Left cardiac atrium (tissue), 4 donors: ENCODE measurements around the gene CREBBP. TPM values are rescaled to one million over a fixed set of nuclear protein-coding genes. Genes with fewer than 3 reads are reported as not detected.

ENCODE experiments used
- ATAC-seq, 2 donors: fragments of 200-7000 bp; cut with Tn5 transposase; one replicate each; pipeline ENCODE4 v1.9.1; 2020; ENCODE audit warnings: mild to moderate bottlenecking in 2 of 2, moderate library complexity in 2 of 2
- DNase-seq: peaks from one replicate; pipeline ENCODE4 v3.0.0-alpha.2; 2020
- intact Hi-C, 2 donors: fragments of 100-400 bp; cut with DNase I; formaldehyde crosslinking; loops; one replicate each; pipeline versions ENCODE4 v1.14.1 to v1.15.1; 2022 to 2023
- total RNA-seq, 2 donors: library from RNA; stranded (reverse); fragmentation: NEBNext Ultra II Directional; extraction: Animal tissue kit (Norgen Biotek cat#: 25700); gene quantifications; one replicate each; pipeline ENCODE4 v1.2.1, GENCODE V29; 2021
- donor health status: DM: no; HTN: yes; CAD: no.
- donor health status: DM: no; HTN: yes; CAD: no; lungs with severe emphysema.
- donor health status: DM: yes; HTN: yes; CAD: no.
- donor health status: Dilated cardiomyopathy.

Gene CREBBP
- total RNA-seq, 2 donors from 2014 or later: 39.0 to 39.3 TPM

DNA sequence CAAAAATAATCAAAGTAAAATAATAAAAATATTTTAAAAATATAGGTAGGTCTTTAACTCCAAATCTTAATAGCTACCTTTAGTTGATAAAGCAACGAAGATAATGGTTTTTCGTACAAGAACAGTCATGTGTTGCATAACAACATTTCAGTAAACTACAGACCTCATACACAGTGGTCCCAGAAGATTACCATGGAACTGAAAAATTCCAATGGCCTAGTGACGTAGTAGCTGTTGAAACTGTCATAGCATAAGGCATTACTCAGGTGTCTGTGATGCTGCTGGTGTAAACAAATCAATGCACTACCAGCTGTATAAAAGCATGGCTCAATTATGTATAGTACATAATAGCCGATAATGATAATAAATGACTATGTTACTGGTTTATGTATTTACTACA is 43.9 kb downstream of the CREBBP start:
- intact Hi-C loops: no loop called here
- ATAC-seq: no peak
- DNase-seq: no peak

DNA sequence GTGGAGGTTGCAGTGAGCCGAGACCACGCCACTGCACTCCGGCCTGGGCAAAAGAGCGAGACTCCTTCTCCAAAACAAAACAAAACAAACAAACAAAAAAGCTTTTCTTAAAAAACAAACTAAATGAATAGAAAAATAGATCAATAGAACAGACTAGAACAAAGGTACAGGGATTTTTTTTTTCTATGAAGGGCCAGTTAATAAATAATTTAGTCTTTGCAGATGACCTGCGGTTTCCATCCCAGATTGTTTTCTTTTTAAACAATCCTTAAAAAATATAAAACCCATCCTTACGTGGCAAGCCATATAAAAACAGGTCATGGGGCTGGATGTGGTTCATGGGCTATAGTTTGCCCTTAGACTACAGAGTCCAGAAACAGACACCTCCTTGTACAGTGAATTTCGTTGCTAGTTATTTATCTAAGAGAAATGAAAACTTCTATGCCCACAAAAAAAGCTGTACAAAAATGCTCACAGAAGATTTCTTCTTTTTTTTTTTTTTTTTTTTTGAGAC is 45.4 kb downstream of the CREBBP start:
- ATAC-seq (no peak), DNase-seq (no peak)
- intact Hi-C loops: no loop called here

DNA sequence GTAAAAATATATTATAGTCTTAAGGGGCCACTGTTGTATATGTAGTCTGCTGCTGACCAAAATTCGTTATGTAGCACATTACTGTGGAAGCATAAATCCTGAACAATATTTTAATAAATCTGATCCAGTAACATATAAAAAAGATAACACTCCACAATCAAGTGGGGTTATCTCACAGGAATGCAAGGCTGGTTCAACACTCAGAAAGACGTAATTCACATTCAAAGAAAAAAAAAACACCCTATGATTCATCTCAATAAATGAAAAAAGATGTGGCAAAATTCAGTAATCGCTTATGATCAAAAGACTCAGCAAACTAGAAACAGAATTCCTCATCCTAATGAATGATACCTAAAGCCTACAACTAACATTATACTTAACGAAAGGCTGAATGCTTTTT is 47.8 kb downstream of the CREBBP start:
- intact Hi-C loops: no loop called here
- no peak for DNase-seq
- no peak for ATAC-seq

DNA sequence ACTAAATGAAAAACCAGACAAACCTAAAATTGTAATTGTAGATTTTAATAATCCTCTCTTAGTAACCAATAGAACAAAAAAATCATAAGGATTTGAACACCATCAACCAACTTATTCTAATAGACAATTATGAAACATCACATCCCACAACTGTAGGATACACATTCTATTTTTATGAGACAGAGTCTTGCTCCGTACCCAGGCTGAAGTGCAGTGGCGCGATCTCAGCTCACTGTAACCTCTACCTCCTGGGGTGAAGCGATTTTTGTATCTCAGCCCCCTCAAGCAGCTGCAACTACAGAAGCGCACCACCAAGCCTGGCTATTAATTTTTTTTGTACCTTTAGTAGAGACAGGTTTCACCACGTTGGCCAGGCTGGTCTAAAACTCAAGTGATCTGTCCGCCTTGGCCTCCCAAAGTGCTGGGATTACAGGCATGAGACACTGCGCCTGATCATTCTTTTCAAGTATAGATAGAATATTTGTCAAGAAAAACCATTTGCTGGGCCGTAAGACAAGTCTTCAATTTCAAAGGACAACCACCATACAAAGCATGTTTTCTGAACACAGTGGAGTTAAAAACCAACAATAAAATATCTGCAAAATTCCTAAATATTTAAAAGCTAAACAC is 49.8 kb downstream of the CREBBP start:
- DNase-seq: no peak
- intact Hi-C loops: no loop called here
- ATAC-seq: no peak

DNA sequence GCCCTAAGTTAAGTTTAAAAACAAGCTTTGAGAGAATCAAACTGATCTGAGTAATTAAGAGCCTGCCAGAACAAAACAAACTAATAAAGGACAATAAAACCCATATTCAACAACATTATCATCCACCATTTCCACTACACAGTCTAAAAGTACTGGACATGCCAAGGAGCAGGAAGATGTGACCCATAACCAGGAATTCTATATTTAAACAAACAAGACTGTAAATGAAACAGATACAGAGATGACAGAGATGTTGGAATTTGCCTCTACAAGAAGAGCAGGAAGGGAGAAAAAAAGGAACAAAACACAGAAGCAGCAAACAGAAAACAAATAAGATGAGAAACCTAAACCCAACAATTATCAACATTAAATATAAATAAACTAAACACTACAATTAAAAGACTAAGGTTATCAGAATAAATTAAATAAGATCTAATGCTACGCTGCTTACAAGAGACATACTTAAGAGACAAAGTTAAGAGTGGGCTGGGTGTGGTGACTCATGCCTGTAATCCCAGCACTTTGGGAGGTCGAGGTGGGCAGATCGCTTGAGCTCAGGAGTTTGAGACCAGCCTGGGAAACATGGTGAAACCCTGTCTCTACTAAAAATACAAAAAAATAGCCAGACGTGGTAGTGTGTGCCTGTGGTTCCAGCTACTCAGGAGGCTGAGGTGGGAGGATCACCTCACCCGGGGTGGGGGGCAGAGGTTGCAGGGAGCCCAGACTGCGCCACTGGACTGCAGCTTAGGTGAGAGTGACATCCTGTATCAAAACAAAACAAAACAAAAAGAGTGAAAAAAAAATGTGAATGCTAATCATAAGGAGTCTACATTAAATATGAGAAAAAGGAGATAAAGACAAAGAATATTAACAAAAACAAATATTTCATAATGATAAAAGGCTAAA is 50.6 kb downstream of the CREBBP start:
- peak in 1 of 2 donors; percentile 37 for ATAC-seq
- intact Hi-C loops: no loop called here

DNA sequence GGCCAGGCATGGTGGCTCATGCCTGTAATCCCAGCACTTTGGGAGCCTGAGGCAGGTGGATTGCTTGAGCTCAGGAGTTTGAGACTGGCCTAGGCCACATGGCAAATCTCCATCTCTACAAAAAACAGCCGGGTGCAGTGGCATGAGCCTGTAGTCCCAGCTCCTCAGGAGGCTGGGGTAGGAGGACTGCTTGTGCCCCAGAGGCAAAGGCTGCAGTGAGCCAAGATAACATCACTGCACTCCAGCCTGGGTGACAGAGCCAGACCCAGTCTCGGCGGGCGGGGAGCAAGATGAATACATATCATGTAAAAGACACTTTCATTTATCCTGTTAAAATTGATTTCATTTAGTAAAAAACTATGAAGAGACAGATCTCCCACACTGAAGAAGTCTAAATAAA is 54.6 kb downstream of the CREBBP start:
- intact Hi-C loops: no loop called here
- ATAC-seq (no peak), DNase-seq (no peak)

More for the DNA sequence above, 50.6 kb downstream of the CREBBP start:
- no peak for DNase-seq

DNA sequence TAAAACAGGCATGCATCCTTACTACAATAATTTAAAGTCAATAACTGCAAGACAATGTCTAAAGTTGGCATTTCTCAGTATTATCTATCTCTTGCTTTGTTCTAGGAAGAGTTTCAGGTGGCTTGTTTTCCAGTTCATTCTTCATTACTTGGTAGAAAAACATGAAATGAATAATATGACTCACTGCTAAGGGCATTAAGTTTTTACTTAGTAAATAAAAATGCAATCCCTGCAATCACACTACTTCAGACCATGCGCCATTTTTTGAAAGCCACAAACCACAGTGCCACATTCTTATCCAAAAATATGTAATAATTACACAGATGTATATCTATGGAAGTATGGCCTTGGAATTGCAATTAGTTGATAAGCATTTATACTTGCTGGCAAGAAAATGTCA is 55.4 kb downstream of the CREBBP start:
- ATAC-seq: no peak

DNA sequence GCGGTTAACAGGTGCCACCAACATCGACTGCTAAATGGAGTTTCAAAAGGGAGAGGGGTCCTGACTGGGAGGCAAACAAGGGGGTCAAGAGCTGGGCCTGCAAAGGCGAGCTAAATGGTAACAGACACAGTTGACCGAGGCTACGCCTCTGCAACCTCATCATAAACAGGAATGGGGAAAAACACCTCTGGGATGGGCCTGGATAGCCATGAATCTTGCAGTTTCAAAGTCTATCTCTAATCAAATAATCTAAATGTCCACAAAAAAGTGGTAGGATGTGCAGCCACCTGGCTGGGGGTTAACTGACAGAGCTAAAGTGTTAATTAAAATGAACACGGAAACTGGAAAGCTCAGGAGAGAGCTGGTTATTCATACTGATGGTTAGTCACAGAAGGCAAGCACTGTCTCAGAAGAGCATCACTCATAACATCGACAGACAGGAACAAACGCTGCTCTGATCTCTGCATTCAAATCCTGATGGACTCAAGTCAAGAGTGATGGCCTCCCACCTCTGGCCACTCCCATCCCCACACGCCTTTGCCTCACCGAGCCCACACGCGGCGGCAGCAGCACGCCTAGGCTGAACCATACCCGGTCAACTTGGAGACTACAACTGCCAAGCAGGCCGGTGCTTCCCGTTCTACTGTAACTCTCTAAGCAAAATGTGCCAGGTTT is 56.3 kb downstream of the CREBBP start:
- intact Hi-C loops: no loop called here
- ATAC-seq (no peak), DNase-seq (no peak)

More for the DNA sequence above, 55.4 kb downstream of the CREBBP start:
- no peak for DNase-seq
- intact Hi-C loops: no loop called here

DNA sequence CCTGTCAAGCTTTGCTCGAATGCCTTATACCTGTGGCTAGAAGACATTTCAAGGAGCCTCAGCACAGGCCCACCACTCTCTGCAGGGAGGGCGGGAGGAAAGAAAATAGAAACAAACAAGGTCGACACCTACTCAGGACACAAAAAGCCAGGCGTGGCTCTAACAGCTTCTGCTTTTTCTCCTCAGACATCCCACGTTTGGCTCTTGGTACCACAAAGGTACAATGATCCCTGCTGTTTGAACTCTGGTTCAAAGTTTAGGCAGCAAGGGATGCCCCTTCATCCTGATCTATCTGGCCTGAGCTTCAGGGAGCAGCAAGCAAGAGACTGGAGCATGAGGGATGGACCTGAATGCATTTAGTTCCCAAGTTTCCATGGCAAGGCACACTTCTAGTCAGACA is 57.1 kb downstream of the CREBBP start:
- intact Hi-C loops: no loop called here
- DNase-seq (no peak), ATAC-seq (no peak)

DNA sequence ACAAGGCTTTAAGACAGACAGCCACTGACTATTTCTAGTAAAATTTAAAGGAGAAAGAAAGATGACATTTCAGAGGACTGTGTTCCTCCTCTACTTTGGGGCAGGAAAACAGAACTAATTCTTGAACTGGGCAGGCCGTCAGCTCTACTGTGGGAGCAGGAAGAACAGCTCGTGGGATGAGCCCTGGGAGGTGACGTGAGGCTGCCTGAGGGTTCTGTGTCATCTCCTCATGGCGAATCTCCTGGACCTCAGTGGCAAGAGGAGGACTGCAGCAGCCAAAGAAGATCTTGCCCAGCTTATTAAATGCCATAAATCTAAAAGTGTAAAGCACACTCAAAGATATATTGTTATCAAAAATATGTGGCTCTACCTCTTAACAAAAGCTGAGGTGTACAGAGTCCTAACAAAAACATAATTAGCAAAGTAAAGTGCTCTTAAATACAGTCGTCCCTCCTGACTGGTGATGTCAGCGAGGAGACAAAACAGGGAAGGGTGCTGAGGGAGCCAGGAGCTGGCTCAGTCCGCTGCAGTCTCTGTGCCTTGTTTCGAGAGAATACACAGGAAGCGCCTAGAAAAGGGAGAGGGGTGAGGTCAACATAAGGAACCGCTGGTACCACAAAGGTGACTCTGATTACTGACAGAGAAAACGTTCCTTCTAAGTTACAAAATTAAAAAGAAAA is 58.0 kb downstream of the CREBBP start:
- DNase-seq (no peak), ATAC-seq (peak in 1 of 2 donors; percentile 47)
- intact Hi-C loops: no loop called here

DNA sequence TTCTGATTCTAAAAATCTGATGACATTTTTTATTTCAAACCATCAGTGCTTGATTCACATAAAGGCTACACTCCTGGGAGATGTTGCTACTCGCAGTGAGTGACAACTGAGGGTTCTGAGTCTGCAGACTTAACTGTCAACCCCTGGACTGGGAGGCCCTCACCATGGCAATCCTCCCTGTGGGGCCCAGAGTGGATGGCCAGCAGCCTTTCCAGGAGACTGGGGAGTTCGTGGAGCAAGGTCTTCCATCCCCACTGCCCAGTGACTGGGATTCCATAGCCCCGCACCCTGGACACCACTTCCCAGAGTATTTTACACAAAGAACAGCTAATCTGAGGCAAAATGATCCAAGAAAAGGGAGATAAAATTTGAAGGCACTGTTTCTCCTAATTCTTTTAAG is 59.3 kb downstream of the CREBBP start:
- DNase-seq (no peak), ATAC-seq (no peak)
- intact Hi-C loops: no loop called here

DNA sequence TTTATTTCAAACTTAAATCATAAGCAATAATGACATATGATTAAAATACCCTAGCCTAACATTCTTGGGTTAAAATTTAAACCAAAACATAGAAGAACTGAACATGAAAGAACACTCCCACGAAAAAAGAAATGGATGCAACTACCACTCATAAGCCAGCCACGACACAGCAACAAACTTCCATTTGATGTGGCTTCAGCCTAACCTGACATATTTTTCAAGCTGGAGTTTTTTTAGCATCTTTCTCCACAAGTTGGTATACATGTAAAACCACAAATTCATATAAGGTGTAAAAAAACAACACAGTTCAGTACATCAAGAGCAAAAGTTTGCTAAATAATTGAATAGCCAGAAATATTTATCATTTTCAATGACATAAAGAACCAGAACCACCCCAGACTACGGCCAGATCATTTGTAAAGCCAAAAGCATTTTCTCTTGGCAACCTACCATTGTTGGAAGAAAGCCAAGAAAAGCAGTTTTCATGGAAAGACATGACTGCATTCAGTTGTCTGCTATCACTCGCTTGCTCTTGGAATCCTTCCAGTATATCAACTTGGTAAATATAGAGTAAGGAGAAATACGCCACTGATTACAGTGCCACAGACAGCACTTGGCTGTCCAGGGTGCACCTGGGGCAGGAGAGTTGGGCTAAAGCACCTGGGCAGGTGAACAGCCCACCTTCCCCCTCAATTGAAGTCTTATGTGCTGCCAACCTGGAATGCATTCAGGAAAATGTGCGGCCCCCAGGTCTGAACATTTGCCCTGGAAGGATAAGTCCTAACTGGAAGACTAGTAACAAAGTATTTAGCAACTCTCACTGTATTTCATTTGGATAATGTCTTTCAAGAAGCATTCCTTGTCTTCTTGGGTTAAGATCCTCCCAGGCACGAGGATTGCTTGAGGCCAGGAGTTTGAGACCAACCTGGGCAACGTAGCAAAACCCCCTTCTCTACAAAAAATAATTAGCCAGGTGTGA is 60.5 kb downstream of the CREBBP start:
- intact Hi-C loops: no loop called here
- ATAC-seq: peak; percentile 86 to 87
- DNase-seq: no peak

DNA sequence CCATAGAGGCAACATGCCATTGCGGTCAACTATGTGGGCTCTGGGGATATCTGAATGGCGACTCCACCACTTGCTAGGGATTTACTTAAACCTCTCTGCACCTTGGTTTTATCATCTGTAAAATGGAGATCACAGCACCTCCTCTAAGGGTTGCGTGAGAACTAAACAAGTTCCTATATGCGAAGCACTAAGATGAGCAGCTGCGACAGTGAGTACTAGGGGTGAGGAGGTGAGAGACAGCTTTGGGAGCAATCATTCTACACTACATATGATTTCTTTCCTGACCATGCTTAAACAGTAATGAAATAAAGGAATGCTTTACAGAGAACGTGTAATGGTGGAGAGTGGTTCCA is 61.4 kb downstream of the CREBBP start:
- ATAC-seq (no peak), DNase-seq (no peak)
- intact Hi-C loops: no loop called here

DNA sequence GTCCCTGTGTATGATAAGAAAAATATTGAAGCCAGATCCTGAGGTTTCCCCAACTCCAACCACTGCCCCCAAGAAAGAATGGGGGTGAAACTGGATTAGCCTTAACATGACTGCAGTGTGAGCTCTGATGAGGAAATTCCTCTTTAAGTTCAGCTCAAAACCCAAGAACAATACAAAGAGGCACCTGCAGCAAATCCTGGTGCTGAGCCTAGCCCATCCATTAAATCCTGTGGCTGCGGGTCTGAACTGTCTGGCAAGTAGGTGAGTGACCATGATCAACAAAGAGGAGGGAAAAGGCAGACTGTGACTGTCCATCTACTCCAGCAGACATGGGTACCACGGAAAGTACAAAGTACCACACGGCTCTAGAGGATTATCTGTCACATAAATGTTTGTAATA is 64.2 kb downstream of the CREBBP start:
- intact Hi-C loops: no loop called here
- no peak for DNase-seq
- ATAC-seq: no peak

DNA sequence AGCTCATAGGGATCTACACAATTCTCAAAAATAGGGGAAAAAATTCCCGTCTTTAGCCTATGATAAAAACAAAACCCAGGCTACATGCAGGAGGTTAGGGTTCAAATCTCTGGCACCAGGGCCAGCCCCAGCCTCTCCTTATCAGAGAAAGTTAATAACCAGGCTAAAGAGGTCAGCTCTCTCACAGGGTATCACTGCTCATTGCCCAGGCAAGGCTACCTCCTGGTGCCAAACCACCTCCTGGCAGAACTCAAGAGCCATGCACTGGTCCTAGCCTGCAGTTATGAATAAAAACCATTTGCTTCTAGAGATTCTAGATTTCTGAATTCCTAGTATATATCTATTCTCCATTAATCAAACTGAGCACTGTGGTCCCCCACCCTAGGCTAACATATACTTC is 65.8 kb downstream of the CREBBP start:
- ATAC-seq (peak in 1 of 2 donors; percentile 28), DNase-seq (no peak)
- intact Hi-C loops: no loop called here

DNA sequence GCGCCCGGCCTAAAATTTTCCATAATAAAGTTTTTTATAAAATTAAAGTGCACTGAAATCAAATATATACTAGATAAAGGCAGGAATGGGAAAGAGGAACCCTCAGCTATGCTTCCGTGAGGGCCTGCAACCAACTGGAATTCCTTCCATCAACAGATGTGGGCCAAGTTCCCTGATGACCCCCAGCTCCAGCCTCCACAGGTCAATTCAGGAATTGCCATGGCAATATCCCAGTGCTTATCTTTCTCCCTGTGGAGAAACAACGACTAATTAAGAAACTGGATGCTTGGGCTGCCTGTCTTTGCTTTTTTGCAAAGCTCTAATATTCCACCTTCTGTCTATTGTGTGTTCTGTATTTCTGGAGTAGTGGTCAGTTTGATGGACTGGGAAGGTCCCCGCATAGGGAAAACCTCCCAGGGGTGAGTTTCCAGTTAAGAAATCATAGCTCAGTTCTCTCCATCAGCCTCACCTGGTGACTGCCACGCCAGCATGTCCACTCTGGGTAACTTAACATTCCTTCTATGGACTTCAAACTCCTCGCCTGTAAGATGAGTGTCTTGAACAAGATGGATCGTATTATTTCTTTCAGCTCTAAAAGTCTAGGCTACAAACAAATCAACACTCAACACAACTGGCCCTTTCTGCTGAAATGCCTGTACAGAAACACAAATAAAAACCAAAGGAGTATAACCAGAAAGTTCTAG is 67.9 kb downstream of the CREBBP start:
- DNase-seq (no peak), ATAC-seq (no peak)
- intact Hi-C loops: no loop called here

DNA sequence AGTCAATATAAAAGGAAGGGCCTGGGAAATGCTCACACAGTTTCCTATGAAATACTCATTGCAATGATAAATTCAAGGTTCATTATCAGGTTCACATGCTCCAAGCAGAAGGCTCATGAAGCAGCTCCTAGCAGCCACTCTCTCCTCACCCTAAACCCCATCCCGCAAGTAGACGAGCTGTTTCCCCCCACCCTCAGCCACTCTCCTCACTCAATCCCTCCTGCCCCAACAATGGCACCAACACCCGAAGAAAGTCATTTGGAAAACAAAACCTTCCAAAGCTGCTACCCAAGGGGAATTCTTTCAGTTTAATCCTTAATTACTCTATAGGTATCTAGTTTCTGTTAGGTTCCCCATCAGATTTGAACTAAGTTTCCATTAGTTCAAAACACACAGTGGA is 69.7 kb downstream of the CREBBP start:
- ATAC-seq: no peak
- DNase-seq: no peak
- intact Hi-C loops: no loop called here

DNA sequence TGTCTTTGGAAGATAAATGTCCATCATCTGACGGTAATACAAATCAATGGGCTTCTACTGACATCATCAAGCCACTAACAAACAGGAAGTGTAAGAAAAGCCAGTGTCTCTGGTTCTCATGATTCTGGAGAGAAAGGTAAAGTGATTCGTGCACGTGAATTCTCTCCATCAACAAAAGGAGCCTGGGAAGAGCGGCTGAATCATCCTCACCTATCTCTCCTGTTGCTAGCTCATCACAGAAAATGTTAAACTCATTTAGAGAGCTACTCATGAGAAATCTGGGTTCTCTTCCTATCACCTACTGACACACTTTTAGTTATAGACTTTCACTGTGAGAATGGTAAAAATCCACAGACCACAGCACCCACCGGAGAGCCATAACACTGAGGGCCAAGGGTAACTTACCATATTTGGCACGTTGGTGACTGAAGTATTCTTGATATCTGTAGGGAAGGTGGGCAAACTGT is 70.3 kb downstream of the CREBBP start:
- ATAC-seq (no peak), DNase-seq (no peak)
- intact Hi-C loops: no loop called here
